HG03097 (cell line): ENCODE measurements around the gene ANKDD1A.

Experiments used
- ATAC-seq: cut with Tn5 transposase; IDR thresholded peaks from one replicate; pipeline ENCODE4 v1.9.1; 2021; ENCODE audit not compliant: unreplicated experiment, low FRiP score

Gene ANKDD1A

GRCh38 chr15:64951777-64952418 is 40.2 kb downstream of the ANKDD1A start:
- ATAC-seq, result no peak

GRCh38 chr15:64954395-64954794 is 42.7 kb downstream of the ANKDD1A start:
- no peak for ATAC-seq

GRCh38 chr15:64959128-64959527 is 47.4 kb downstream of the ANKDD1A start:
- ATAC-seq, result no peak

GRCh38 chr15:64960153-64960552 is 48.5 kb downstream of the ANKDD1A start:
- no peak for ATAC-seq

GRCh38 chr15:64961013-64961412 is 49.3 kb downstream of the ANKDD1A start:
- ATAC-seq, result no peak

- no peak for ATAC-seq
Observed at GRCh38 chr15:64969401-64969800, 57.7 kb downstream of the ANKDD1A start.

- ATAC-seq, result no peak
Observed at GRCh38 chr15:64970698-64971097, 59.0 kb downstream of the ANKDD1A start.

GRCh38 chr15:64975390-64975789 is 63.7 kb downstream of the ANKDD1A start:
- no peak for ATAC-seq

- ATAC-seq, result no peak
Observed at GRCh38 chr15:64979252-64979710, 67.6 kb downstream of the ANKDD1A start.

GRCh38 chr15:64981812-64982431 is 70.2 kb downstream of the ANKDD1A start:
- ATAC-seq, result no peak

- ATAC-seq, result no peak
Observed at GRCh38 chr15:64982472-64982871, 70.8 kb downstream of the ANKDD1A start.

- no peak for ATAC-seq
Observed at GRCh38 chr15:64985366-64986033, 73.8 kb downstream of the ANKDD1A start.

GRCh38 chr15:64987136-64987535 is 75.4 kb downstream of the ANKDD1A start:
- no peak for ATAC-seq

GRCh38 chr15:64989416-64990167 is 77.9 kb downstream of the ANKDD1A start, which contains the start of gene SPG21:
Gene SPG21 (minus strand): TSS chr15:64989914. CDS start chr15:64983569, 6,345 bp downstream.
- ATAC-seq, result peak; percentile 93

- no peak for ATAC-seq
Observed at GRCh38 chr15:64990168-64990470, 78.4 kb downstream of the ANKDD1A start.

- no peak for ATAC-seq
Observed at GRCh38 chr15:64991536-64992135, 79.9 kb downstream of the ANKDD1A start.

GRCh38 chr15:64993290-64993689 is 81.6 kb downstream of the ANKDD1A start:
- no peak for ATAC-seq

- no peak for ATAC-seq
Observed at GRCh38 chr15:64997066-64997465, 85.4 kb downstream of the ANKDD1A start.

- ATAC-seq, result no peak
Observed at GRCh38 chr15:64997745-64998375, 86.2 kb downstream of the ANKDD1A start.

GRCh38 chr15:65004993-65005392 is 93.3 kb downstream of the ANKDD1A start:
- ATAC-seq, result no peak
